Stimulated activated memory B cell treated with anti-CD40 and anti-IgM and Interleukin-4, amounts not matched to agents 10 μg/mL and 1 μg/mL and 100 μg/mL, for 72 hours (primary cell): Measurements from ENCODE around the gene RPS6KB2.

Source experiments
- ATAC-seq: fragments of 150-1000 bp; cut with Tn5 transposase; 2 replicates; pipeline ENCODE4 v1.10.0; 2021
- H3K27ac Mint-ChIP-seq: one replicate; pipeline ENCODE4 v1.8.0; 2022; ENCODE audit warnings: mild to moderate bottlenecking, mixed read lengths
- H3K27me3 Mint-ChIP-seq: one replicate; pipeline ENCODE4 v1.8.0; 2022; ENCODE audit warnings: mixed read lengths
- H3K36me3 Mint-ChIP-seq: one replicate; pipeline ENCODE4 v1.8.0; 2022; ENCODE audit warnings: mixed read lengths
- H3K4me1 Mint-ChIP-seq: one replicate; pipeline ENCODE4 v1.8.0; 2022; ENCODE audit warnings: mixed read lengths
- H3K4me3 Mint-ChIP-seq: one replicate; pipeline ENCODE4 v1.8.0; 2022; ENCODE audit warnings: mild to moderate bottlenecking, moderate library complexity, mixed read lengths
- H3K9me3 Mint-ChIP-seq: one replicate; pipeline ENCODE4 v1.8.0; 2022; ENCODE audit warnings: mixed read lengths

The RPS6KB2 gene

DNA sequence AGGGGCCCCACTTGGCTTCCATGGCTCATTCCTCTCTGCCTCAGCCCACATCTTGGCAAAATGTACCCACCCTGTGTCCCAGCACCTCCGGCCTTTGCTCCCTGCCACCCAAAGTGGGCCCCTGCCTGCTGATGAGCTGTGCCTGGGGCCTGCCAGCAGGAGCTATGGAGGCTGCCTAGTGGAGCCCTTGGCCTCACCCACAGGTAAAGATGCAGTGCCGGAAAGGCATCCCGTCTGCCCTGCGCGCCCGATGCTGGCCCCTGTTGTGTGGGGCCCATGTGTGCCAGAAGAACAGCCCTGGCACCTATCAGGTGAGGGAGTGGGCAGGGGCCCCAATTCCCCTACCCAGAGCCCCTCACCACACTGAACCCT lies 23.1 kb upstream of the RPS6KB2 start:
- Mint-ChIP-seq H3K9me3 (no peaks in the 10 kb centered on the region), H3K27ac (peak overlapping the region; percentile 75), H3K36me3 (peaks cover 18% of the 10 kb centered on the region), H3K27me3 (no peaks in the 10 kb centered on the region), H3K4me3 (peak overlapping the region; percentile 86), H3K4me1 (peaks cover 75% of the 10 kb centered on the region)
- no peak for ATAC-seq

- Mint-ChIP-seq H3K4me3 (peak overlapping the region; percentile 86), H3K27ac (peak overlapping the region; percentile 75), H3K9me3 (no peaks in the 10 kb centered on the region), H3K27me3 (no peaks in the 10 kb centered on the region), H3K36me3 (peaks cover 12% of the 10 kb centered on the region), H3K4me1 (peaks cover 75% of the 10 kb centered on the region)
- ATAC-seq, result no peak
Observed at GRCh38 chr11:67405688-67406339, 22.5 kb upstream of the RPS6KB2 start.

- Mint-ChIP-seq H3K36me3 (peaks cover 11% of the 10 kb centered on the region), H3K27me3 (no peaks in the 10 kb centered on the region), H3K4me1 (peaks cover 80% of the 10 kb centered on the region), H3K9me3 (no peaks in the 10 kb centered on the region), H3K4me3 (peak overlapping the region; percentile 73), H3K27ac (peak overlapping the region; percentile 75)
- ATAC-seq, result no peak
Observed at GRCh38 chr11:67406420-67406968, 21.8 kb upstream of the RPS6KB2 start.

GRCh38 chr11:67406969-67407687 lies 21.2 kb upstream of the RPS6KB2 start:
- Mint-ChIP-seq H3K4me1 (peaks cover 86% of the 10 kb centered on the region), H3K9me3 (no peaks in the 10 kb centered on the region), H3K4me3 (peak overlapping the region; percentile 73), H3K27me3 (no peaks in the 10 kb centered on the region), H3K27ac (peak overlapping the region; percentile 75), H3K36me3 (peaks cover 11% of the 10 kb centered on the region)
- no peak for ATAC-seq

GRCh38 chr11:67407688-67408163 lies 20.6 kb upstream of the RPS6KB2 start:
- Mint-ChIP-seq H3K4me1 (peaks cover 92% of the 10 kb centered on the region), H3K9me3 (no peaks in the 10 kb centered on the region), H3K27me3 (no peaks in the 10 kb centered on the region), H3K4me3 (peak overlapping the region; percentile 73), H3K36me3 (peaks cover 11% of the 10 kb centered on the region), H3K27ac (peak overlapping the region; percentile 75)
- ATAC-seq, result no peak

GRCh38 chr11:67408437-67409200 lies 19.7 kb upstream of the RPS6KB2 start:
- Mint-ChIP-seq H3K4me3 (peak overlapping the region; percentile 89), H3K4me1 (peaks cover 94% of the 10 kb centered on the region), H3K36me3 (peaks cover 11% of the 10 kb centered on the region), H3K9me3 (no peaks in the 10 kb centered on the region), H3K27ac (peak overlapping the region; percentile 75), H3K27me3 (no peaks in the 10 kb centered on the region)
- no peak for ATAC-seq

GRCh38 chr11:67409261-67409666 lies 19.0 kb upstream of the RPS6KB2 start:
- Mint-ChIP-seq H3K27me3 (no peaks in the 10 kb centered on the region), H3K4me1 (peaks cover 99% of the 10 kb centered on the region), H3K4me3 (peak overlapping the region; percentile 89), H3K36me3 (peaks cover 11% of the 10 kb centered on the region), H3K9me3 (no peaks in the 10 kb centered on the region), H3K27ac (peak overlapping the region; percentile 75)
- ATAC-seq, result peak; percentile 77

DNA sequence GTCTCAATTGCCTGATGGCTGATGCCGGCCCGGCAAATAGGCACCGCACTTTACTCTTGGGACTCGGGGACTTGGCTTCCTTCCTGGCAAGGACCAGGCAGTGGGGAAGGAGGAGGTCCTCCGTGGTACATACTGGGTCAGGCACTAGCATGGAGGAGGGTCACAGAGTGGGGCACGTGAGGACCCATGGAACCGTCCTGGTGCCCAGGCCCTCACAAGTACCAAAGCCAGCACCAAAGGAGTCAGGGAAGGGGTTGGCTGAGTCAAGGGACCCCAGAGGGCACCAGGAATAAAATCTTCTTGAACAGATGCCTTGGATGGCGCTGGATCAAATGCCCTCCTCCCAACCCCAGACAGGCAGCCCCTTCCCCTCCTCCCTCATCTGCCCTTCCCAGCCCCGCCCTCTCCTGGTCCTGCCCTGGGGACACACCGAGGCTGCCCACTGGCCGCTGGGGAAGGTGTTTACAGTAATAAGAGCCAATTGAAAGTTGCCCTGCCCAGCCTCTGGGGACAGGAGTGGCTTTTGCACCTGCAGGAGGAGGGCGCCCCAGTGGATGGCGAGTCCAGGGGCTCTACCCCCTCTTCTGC lies 18.4 kb upstream of the RPS6KB2 start:
- Mint-ChIP-seq H3K36me3 (peaks cover 11% of the 10 kb centered on the region), H3K9me3 (no peaks in the 10 kb centered on the region), H3K27me3 (no peaks in the 10 kb centered on the region), H3K4me3 (peak overlapping the region; percentile 89), H3K27ac (peak overlapping the region; percentile 75), H3K4me1 (peaks cover 95% of the 10 kb centered on the region)
- peak; percentile 74 for ATAC-seq

- H3K4me3 Mint-ChIP-seq, result peak overlapping the region; percentile 89
- H3K27ac Mint-ChIP-seq, result peak overlapping the region; percentile 75
- H3K27me3 Mint-ChIP-seq, result no peaks in the 10 kb centered on the region
- H3K4me1 Mint-ChIP-seq, result peaks cover 95% of the 10 kb centered on the region
- no peak for ATAC-seq
- H3K36me3 Mint-ChIP-seq, result peaks cover 11% of the 10 kb centered on the region
- H3K9me3 Mint-ChIP-seq, result no peaks in the 10 kb centered on the region
Observed at GRCh38 chr11:67410369-67410831, 17.9 kb upstream of the RPS6KB2 start.

DNA sequence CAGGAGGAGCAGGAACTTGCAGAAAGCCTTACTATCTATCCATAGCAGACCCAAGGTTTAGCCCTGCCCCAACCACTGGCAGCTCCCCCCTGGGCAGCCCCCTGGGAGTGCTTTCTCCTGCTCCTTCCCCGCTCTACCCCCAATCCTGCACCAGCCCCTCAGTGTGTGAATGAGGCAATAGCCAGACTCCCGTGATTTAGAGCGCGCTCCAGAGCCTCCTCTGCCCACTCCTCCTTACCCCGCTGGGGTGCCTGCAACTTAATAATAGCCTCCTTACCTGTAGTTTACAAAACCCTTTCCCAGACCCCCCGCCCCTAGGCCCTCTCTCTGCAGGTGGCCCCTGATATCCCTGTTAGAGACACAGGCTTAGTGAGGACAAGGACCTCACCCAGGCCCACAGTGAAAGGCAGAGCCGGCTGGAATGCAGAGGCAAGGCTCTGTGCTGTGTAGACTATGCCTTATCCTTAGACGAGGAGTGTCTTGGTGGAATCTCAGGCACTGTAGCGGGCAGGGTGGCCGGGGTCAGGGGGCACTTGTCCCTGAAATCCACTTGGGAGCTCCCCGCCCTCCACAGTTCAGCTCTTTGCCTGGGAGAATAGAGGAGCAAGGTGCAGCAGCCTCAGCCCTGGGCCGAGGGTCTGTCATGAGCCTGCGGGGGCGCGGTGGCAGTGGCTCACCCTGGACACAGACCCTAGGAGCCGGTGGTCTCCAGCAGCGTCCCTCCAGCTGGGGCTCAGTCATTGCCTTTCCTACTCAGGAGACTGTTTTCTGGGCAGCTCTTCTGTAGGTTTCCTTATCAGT lies 17.1 kb upstream of the RPS6KB2 start:
- H3K36me3 Mint-ChIP-seq, result peaks cover 9% of the 10 kb centered on the region
- no peak for ATAC-seq
- H3K4me3 Mint-ChIP-seq, result peak overlapping the region; percentile 89
- H3K4me1 Mint-ChIP-seq, result peaks cover 91% of the 10 kb centered on the region
- H3K27ac Mint-ChIP-seq, result peak overlapping the region; percentile 75
- no peaks in the 10 kb centered on the region for H3K27me3 Mint-ChIP-seq
- H3K9me3 Mint-ChIP-seq, result no peaks in the 10 kb centered on the region

GRCh38 chr11:67411785-67412152 lies 16.5 kb upstream of the RPS6KB2 start:
- peak overlapping the region; percentile 75 for H3K27ac Mint-ChIP-seq
- peak overlapping the region; percentile 29 for H3K4me3 Mint-ChIP-seq
- no peaks in the 10 kb centered on the region for H3K9me3 Mint-ChIP-seq
- peaks cover 91% of the 10 kb centered on the region for H3K4me1 Mint-ChIP-seq
- H3K27me3 Mint-ChIP-seq, result no peaks in the 10 kb centered on the region
- H3K36me3 Mint-ChIP-seq, result peaks cover 4% of the 10 kb centered on the region
- ATAC-seq, result peak; percentile 32

GRCh38 chr11:67412495-67413179 lies 15.7 kb upstream of the RPS6KB2 start:
- peaks cover 91% of the 10 kb centered on the region for H3K4me1 Mint-ChIP-seq
- no peak for ATAC-seq
- peak overlapping the region; percentile 75 for H3K27ac Mint-ChIP-seq
- no peaks in the 10 kb centered on the region for H3K27me3 Mint-ChIP-seq
- H3K4me3 Mint-ChIP-seq, result peak overlapping the region; percentile 10
- no peaks in the 10 kb centered on the region for H3K36me3 Mint-ChIP-seq
- H3K9me3 Mint-ChIP-seq, result no peaks in the 10 kb centered on the region

- ATAC-seq, result no peak
- H3K9me3 Mint-ChIP-seq, result no peaks in the 10 kb centered on the region
- H3K27me3 Mint-ChIP-seq, result no peaks in the 10 kb centered on the region
- no peaks in the 10 kb centered on the region for H3K36me3 Mint-ChIP-seq
- peaks cover 91% of the 10 kb centered on the region for H3K4me1 Mint-ChIP-seq
- peak overlapping the region; percentile 75 for H3K27ac Mint-ChIP-seq
- peak overlapping the region; percentile 2 for H3K4me3 Mint-ChIP-seq
Observed at GRCh38 chr11:67413266-67413849, 14.9 kb upstream of the RPS6KB2 start.
